Umbilical cord (tissue), 2 donors: ENCODE data around the gene SMTNL2. TPM values are rescaled to one million over a fixed set of nuclear protein-coding genes. Genes with fewer than 3 reads are reported as not detected.
A peak's percentile ranks its signal among the peaks of the same experiment; 100 is the strongest.

Experiments used
- DNase-seq: peaks from one replicate; pipeline ENCODE4 v3.0.0-alpha.2; 2015; ENCODE audit warnings: low spot score
- total RNA-seq: library from RNA; depleted of rRNA; stranded (reverse); fragments of >200 nt; gene quantifications from one replicate; pipeline ENCODE4 v1.2.3, GENCODE V29; 2014; ENCODE audit warnings: low replicate concordance; ENCODE audit not compliant: insufficient read depth

SMTNL2 gene
- 11.3 TPM for total RNA-seq

DNA sequence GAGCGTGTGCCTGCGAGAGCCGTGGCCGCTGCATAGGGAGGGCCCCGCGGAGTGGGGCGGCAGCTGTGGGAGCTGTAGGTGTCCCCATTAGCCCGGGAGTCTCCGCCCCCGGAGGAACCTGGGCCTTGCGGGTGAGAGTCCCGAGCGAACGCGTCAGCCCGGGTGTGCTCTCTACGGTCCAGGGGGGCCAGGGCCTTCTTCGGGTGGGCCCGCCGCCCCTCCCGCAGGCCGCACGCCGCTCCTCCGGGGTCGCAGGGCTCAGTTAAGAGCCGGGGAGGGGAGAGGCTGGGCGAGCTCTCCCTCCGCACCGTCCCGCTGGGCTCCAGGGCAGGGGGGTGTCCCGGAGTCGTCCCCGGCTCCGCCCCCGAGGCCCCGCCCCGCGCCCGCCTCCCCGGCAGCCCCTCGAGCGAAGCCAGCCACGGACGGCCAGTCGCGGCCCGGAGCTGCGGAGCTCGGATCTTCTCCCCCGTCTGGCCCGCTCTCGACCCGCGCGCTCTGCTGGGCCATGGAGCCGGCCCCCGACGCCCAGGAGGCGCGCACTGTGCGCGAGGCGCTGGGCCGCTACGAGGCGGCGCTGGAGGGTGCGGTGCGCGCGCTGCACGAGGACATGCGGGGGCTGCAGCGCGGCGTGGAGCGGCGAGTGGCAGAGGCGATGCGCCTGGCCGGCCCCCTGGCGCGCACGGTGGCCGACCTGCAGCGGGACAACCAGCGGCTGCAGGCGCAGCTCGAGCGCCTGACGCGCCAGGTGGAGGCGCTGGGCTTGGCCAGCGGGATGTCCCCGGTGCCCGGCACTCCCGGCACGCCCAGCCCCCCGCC is at the start of gene SMTNL2:
TSS of gene SMTNL2 (plus strand) at position 429 of the 816 bp plus-strand sequence. CDS start at position 506, 77 bp downstream.
- peak; percentile 88 for DNase-seq

DNA sequence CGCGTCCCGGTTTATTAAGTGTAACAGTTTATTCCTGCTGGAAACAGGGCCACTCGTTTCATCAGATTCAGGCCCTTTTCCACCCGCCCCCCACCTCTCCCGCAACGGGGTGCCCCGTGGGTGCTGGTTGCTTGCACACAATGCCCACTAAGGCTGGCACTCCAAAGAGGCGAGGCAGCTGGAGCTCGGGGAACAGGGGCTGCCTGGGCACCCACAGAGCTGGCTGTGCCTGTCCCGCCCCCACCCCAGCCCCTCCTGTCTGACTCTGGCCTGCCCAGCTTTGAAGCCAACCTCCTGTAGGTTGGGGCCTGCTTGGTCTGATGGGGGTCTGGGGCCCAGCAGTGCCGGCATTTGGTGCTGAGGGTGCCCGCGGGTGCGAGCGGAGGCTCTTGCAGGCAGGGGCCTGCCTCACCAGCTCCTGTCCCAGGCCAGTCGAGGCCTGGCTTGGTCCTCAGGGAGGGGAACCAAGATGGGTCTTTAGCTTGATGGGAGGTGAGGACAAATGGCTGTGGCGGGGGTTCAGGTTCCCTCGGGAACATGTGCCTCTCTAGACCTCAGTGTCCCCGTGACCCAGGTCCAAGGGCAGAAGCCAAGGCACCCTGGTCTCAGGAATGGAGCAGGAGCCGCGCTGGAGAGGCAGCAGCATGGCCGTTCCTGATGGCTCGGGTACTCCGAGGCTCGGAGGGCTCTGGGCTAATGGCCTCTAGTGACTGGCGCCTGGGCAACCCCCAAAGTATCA is 49.2 kb upstream of the SMTNL2 start:
- DNase-seq, result no peak

DNA sequence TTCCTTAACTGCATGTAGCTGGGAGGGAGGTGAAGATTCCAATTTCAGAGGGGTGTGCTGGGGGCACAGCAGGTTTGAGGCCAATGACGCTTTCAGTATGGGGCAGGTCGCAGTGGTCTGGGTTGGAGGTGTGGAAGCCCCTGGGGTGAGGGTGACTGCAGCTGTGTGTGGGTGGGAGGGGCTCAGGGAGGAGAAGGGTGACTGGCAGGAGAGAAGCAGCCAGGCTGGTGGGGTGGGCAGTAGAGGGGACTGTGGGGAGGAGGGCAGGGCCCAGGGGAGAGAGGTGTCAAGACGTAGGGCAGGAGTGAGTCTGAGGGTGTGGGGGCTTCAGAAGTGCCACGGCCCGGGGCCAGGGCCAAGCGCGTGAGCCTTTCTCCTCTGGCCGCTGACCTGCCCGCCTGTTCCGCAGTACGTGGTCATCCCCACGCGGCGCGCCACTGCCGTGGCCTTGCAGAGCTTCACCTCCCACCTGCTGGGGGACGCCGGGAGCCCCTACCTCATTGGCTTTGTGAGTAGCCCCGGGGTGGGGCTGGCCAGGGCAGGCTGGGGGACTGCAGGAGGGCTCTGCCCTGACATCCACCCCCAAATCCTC is 48.6 kb upstream of the SMTNL2 start:
- no peak for DNase-seq

DNA sequence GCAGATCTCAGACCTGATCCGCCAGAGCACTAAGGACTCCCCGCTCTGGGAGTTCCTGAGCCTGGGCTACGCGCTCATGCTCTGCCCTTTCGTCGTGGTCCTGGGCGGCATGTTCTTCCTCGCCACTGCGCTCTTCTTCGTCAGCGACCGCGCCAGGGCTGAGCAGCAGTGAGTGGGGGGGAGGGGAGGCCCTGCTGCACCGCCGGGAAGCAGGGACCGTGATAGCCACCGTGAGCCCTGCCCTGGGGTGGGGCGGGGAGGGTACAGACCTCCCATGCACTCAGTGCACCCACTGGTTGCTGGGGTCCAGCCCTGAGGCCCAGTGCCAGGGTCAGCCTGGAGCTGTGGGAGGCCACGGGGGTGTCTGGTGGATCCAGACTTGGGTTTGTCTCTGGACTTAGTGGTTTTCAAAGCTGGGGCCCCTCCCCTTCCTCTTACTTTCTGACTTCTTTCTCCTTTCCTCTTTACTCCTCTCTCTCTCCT is 48.0 kb upstream of the SMTNL2 start:
- DNase-seq, result peak; percentile 62

DNA sequence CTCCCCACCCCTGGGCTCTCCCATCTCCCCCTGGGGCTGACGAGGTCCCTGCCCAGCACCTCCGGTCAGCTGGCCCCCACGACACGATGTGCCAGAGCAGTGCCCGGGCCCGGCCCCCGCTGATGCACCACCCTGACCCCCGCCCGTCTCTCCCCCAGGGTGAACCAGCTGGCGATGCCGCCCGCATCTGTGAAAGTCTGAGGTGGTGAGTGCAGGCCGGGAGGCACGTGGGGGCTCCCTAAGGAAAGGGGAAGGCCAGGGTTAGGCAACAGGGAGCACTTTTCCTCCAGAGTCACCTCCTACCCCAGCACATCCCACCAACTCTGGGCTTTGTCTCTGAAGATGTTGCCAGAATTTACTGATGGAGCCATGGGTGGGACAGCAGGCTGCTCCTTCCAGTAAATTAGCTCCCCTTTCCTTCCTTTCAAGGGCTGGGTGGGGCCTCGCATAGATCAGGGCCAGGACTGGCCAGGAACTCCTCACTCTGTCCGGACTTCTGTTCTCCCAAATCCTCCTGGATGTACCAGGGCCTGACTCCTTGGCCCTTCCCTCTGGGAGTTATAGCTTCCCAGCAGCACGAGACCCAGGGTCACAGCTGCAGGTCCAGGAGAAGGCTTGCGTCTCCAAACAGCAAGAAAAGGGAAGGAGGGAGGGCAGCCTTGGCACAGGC is 47.5 kb upstream of the SMTNL2 start:
- peak; percentile 59 for DNase-seq

DNA sequence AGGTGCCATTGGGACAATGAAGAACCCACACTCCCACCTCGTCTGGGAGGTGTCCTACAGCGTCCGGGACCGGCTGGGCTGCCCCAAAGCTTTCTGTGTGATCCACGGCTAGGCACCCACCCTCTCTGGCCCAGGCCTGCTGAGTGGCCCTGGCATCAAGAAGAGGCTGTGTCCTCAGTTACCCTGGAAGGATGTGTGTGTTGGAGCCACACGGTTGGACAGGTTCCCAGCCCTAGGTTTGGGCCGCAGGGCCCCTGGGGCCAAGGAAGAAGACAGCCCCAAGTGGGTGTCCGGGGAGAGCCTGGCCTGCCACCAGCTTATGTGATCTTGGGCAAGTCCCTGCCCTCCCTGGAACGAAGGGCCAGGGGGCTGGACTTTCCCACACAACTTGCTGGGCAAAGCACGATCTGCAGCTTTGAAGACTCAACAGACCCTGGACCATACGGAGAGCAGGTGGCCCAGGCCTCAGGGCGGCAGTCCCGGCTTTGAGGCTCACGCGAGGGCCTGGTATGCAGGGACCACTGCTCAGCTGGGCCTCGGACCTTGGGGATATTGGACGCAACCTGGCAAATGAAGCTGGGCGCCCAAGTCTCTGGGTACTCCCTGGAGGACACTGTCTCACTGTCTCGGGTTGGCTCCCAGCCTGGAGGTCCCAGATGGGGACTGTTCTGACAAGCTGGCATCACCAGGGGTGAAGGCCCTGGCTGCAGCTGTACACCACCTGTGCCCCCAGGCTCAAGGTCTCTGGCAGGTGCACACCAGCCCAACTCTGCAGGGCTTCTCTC is 46.7 kb upstream of the SMTNL2 start:
- DNase-seq, result no peak

DNA sequence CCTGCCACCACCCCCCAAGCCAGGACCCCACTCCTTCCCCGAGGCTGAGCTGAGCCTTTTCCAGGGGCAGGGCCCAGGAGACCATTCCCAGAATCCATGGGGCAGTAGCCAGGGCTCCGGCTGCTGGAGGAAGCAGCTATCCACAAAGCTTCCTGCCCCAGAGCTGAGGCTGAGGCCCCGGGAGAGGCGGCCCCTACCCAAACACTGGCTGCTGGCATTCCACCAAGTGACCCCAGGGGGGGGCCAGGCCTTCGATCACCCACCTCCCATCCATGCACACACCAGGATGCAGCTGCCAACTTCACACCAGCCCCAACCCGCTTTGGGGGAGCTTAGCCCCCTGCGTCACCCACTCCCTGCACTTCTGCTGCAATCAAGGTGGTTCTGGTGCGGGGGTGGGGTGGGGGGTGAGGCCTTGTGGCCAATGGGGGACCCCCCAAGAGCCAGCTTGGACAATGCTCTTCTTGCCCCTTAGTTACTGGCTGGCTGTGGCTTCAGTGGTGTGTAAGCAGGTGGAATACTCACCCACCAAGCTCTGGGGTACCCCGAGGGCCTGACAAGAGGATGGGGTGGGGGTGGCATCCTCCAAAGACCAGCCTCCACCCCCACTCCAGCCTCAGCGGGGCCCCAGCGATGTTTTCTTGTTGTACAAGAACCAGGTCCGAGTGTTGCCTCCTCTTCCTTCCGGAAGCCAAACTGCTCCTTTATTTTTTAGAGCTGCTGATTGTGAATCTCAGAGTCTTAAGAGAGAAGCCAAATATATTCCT is 45.9 kb upstream of the SMTNL2 start:
- DNase-seq, result no peak

DNA sequence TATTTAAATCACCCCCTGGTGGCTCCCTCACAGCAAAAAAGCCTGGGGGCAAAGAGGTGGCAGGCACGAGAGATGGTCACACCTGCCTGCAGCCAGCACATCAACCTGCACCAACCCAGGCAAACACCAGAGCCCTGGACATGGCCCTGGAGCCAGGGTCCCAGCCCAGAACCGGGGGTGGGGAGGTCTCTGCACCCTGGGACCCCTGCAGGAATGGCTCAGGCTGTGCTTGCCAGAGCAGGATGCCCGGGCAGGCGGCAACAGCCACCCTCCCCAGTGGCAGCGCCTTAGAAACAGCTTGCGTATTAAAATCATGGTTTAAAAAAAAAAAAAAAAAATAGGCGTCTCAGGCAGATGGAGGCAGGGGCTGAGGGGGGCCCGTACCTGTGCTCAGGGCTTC is 45.3 kb upstream of the SMTNL2 start:
- DNase-seq, result no peak

DNA sequence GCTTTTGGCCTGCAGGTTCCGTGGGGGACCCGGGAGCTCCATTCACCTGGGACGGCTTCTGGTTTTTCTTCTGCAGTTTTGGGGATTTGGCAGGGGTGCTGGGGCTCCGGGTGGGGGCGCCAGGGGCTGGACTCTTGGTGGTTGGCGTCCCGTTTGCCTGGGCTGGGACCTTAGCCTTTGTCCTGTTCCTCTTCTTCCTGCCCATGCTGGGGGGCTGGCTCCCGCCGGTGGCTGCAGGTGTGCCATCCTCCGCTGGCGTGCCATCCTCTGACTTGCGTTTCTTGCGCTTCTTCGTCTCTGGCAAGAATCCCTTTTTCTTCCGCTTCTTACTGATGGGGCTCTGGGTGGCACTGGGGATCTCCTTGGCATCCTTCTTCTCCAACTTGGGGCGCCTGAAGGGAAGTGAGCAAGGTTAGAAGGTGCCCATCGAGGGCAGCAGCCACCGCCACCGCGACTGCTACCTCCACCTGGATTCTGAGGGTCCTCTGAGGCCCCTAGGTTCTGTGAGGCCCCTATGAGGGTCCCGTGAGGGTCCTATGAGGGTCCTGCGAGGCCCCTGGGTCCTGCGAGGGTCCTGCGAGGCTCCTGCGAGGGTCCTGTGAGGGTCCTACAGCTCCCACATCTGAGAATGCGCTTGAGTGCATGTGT is 44.6 kb upstream of the SMTNL2 start:
- no peak for DNase-seq

DNA sequence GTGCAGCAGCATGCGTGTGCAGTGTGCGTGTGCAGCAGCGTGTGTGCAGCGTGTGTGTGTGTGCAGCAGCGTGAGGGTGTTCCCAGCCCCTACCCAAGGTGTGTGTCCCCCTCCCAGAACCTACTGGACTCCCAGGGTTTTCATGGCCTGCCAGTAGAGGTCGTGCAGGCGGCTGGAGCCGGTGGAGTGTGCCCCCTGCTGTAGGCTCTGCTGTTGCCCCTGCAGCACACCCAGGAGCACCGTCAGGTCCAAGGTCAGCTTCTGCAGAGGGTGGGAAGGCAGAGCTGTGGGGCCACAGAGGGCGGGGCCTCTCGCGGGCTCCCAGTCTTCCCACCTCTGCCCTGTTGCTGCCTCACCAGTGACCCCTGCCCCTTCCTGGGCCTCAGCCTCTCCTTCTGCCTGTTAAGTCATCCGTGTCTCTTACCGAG is 44.1 kb upstream of the SMTNL2 start:
- DNase-seq, result no peak

DNA sequence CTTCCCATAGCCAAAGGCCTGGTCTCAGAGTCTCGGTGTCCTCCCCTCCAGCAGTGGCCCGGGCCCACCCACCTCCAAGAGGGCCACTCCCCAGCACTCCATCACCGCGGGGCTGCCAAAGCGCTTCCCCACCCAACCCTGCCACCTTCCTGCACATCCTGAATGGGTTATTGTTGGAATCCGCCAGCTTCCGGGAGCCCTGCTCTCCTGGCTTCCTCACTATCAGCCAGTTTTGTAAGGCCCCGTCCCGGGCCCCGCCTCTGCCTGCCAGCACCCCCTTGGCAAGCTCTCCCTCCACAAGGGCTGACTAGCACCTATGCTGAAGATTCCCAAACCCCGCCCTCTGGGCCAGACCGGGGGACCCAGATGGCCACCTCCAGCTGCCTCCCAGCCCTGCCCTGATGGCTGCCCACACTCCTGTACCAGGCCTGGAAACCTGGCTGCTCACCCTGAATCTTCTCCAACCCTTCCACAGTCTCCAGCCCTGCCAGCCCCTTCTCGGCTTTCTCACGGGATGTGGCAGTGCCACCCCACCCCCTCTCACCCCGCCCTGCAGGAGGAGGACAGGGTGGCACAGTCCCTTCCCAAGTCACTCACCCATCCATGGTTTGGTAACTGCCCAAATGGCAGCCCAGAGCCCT is 43.5 kb upstream of the SMTNL2 start:
- DNase-seq, result no peak

DNA sequence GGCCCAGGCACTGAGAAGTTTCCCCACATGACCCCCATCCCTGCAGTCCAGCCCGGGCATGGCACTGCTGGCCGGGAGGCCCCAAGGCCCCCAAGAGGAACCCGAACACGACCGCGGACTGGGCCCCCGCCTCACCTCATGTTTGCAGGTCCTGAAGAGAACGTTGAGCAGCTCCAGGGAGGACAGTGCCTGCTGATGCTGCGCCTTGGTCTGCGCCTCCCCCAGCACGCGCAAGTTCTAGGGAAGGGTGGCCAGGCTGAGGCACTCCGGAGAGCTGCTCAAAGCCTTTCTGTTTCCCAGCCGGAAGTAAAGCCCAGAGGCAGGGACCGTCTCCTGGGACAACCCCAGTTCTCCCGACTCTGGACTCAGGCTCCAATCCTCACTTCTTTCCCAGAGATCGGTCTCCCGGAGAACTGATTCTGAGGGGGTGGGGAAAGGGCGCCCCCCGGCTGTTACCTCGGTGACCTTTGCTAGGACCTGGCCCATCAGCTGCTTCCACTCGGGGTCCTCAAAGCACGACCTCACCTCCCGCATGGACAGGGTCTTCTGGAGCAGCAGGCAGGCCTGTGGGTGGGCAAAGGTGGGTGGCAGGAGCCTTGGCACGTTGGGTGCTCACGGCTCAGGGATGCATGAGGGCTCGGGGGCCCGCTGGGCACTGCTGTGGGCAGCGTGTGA is 42.9 kb upstream of the SMTNL2 start:
- DNase-seq, result no peak

DNA sequence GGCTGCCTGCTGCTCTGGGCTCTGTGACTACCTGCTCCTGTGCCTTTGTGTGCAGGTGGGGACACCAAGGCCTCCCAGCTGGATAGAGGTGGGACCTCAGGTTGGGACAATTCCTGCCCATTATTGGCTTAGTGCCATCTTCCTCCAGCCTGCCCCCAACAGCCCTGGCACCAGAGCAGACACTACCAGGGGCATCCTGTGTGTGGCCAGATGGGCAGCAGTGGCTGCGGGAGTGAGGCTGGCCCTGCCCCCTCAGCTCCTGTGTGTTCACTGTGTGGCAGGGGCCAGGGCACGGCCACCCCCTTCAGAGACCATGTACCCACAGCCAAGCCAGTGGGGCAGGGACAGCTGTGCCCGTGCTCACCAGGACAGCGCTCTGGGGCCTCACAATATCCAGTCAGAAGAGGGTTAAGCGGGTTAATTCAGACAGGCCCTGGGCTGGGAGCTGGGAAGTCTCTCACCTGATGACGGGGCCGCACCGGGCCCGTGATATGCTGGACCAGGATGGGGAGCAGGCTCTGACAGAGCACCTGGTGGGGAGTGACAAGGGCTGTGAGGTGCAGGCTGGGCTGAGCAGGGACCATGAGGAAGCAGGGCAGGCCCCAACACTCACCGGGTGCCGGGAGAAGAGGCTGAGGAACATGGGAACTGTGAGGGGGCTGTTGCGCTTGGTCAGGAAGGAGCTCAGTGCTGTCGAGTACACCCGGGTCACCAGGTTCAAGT is 42.2 kb upstream of the SMTNL2 start:
- DNase-seq, result no peak

DNA sequence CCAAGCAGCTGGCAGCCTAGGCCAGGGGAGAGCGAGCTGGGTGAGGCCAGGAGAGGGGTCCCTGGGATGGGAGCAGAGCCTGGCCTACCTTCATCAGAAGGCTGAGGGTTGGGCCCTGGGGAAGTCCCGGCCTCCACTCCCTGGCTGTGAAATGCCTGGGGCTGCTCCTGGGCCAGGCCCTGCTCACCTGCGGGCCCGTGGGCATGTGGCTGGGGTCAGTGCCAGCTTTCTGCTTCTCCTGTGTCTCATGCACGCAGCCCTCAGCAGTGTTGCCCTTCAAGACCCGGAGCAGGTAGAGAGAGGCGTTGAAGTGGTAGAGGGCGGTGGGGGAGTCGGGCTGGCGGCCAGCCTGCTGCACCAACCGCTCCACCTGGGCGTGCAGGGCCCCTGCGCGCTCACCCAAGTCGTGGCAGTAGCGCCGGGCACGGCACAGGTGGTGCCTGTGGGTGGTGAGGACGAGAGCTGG is 41.6 kb upstream of the SMTNL2 start:
- DNase-seq, result no peak

DNA sequence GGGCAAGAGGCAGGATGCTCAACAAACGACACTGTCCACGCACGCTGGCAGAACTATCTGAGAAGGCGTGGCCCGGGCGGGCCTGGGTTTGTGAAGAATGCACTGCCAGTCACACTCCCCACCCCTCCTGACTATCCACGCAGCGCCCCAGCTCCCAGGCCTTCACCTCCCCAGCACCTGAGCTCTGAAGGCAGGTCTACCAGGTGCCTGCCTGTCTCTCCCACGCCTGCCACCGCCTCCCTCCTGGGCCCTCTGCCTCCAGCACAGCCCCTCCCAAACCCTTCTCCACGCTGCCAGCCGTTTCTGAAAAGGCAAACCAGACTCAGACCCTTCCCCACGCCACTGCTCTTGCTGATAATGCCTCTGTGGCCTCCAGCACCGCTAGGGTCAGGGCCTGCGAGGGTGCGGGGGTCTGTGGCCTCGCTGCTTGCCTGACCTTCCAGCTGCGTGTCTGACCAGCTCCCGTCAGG is 40.7 kb upstream of the SMTNL2 start:
- DNase-seq, result no peak

DNA sequence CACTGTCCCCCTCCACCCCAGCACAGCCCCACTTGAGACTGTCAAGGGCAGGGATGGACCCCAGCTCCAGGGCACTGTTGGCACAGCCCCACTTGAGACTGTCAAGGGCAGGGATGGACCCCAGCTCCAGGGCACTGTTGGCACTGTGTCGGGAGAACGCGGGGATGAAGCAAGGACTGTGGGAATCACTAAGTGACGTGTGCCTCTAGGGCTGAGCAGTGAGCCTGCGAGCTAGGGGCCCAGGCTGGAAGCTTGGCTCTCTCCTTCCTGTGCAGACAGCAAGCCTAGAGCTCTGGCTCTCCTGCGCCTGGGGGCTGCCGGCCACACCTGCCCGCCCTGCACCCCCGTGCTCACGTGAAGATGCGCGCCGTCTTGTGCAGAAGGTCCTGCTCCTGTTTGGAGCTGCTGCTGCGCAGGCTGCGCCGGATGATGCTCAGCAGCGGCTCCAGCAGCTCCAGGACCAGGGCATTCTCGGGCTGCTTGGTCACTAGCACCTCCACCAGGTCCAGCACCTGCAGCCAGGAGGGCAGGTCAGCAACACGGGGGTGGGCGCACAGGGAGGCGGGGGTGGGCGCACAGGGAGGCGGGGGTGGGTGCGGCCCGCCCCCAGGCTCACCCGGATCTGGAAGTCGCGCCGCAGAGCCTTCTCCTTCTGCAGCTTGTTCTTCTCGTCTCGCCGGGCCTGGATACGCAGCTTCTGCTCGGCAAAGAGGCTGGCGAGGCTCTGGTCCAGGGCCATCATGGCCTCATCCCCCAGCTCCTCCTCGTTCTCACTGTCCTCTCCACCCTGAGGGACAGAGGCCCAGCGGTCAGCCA is 40.0 kb upstream of the SMTNL2 start:
- no peak for DNase-seq

DNA sequence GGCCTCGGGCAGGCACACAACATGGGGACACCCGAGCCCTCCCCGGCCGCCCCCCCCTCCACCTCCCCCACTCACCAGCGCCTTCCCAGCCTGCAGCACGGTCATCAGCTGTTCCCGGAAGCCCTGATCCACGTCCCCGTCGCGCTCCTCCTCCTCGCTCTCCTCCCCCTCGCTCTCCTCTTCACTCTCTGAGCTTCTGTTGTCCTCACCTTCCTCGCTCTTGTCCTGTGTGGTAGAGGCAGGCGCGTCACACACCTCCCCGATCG is 39.4 kb upstream of the SMTNL2 start:
- DNase-seq, result no peak
